NOMO-1 treated with dmso at 0.1 percent for 144 hours (cell line): Measurements from ENCODE around the gene CBFA2T2.
"Not testable (repeated sequence)": the region's sequence is repeated elsewhere in the genome, so short reads cannot be mapped to it uniquely, and the experiment has no call there.

Experiments used
- DNase-seq: peaks from one replicate; lab custom pipeline; 2025; ENCODE audit not compliant: unreplicated experiment; lab: John Stamatoyannopoulos, UW

CBFA2T2 gene

GRCh38 chr20:33569802-33570391 is 80.0 kb downstream of the CBFA2T2 start:
- no peak for DNase-seq

DNA sequence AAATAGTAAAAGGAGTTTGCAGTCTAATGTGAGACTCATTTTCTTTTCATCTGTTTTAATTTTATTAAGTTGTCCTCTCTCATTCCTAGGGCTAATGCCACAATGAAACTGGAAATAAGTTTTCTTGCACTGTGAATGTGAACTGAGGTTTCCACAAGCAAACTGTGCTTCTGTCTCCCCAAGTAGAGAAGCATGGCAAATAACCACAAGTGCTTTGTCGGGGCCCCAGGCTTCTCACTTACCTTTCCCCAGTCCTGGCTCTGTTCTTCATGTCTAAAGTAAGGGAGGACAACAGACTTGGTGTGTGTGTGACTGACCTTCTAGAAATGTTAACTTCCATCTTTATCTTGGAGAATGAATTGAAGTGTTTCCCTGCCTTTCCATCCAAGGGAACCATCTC is 80.8 kb downstream of the CBFA2T2 start:
- no peak for DNase-seq

- DNase-seq, result not testable (repeated sequence)
Observed at GRCh38 chr20:33573268-33573667, 83.4 kb downstream of the CBFA2T2 start.

DNA sequence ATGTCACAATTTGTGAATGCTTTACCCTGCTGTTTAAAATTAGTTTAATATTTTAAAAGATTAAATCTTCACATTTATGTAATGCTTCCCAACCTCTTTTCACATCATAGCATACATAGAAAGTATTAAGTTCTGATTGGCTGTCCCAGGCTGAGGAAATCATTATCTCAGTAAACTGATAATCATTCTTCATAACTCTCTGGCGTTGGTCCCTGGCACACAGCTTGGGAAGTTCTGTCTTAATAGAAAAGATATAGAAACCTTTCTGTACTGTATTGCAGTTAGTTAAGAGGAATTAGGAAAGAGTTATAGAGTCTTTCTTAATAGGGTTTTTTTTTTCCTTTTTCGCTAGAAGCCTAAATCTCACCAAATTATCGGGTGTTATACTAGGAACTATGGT is 85.4 kb downstream of the CBFA2T2 start:
- DNase-seq, result no peak

DNA sequence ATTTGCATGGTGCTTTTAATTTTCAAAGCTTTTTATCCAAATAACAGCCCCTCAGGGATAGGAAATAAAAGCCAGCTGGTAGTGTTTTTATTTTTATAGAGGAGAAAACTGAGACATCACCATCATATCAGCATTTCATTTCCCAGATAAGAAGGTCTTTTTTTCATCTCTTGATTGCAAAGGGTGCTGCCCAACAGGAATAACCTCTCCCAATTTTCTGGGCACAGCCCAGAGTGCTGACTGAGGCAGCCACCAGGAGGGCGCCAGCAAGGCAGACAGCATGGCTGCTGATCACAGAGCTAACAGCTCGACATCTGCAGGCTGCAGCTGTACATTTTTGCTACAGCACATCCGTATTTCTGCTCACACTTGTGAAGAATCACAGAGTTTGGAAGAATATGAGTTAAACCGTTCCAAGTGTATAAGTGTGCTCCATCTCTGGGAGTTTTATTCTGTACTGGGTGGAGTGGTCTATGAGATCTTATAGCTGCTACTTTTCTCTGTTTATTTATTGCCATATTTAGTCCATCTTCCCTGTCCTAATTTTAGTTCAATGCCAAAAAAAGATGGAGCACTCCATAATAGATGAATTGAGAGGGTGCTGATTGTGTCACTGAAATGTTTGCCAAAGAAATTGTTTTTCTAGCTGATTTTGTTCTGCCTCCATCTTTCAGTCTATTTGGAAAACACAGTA is 86.7 kb downstream of the CBFA2T2 start:
- no peak for DNase-seq

- DNase-seq, result no peak
Observed at GRCh38 chr20:33578510-33578909, 88.6 kb downstream of the CBFA2T2 start.

DNA sequence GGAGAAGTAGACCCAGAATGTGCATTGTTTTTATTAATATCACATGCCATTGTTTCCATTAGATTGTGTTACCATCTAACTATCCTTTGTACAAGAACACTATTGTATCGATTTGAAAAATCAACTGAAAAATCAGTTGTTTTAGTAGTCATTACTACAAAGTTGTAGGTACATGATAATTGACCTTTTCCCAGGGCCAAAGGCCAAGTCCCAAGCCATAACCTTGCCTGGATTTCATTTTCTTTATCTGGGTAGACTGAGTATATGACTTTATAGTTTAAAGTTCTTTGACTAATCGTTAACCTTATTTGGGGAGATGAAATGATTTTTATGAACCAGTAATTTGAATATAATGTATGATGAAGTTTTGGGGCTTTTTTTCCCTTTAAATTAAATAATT is 93.2 kb downstream of the CBFA2T2 start:
- DNase-seq, result no peak

DNA sequence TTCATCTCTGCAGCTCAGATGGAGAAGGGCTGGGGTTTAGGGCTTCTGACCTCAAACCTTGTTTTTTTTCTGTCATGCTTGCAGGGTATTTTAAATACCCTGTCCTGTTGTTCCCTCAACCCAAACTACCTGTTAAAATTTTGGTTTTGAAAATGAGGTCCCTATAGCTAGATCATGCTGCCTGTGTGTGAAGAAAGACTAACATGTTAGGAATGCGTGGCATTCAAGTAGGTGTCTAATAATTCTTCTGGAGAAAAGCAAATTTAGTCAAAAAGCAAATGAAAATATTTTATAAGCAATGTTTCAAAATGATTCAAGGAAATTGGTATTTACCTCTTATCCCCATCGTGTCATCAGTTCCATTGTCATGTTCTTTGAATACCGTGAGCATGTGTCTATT is 95.1 kb downstream of the CBFA2T2 start:
- DNase-seq, result no peak

DNA sequence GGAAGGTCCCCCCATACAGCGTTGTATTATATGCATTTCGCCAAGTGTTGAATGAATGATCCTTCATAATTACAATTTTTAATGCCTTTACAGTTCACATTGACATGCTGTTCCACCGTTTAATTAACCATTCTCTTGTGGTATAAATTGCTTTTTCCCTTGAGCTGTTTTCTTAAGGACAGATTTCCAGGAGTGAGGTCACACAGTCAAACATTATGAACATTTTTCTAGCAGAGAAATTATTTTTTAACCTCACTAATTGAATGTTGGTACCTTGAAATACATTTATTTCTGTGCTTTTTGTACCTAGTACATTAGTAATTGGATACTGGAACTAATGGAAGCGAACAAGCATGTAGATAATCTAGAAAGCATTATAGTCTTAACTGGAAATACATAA is 95.5 kb downstream of the CBFA2T2 start:
- no peak for DNase-seq

GRCh38 chr20:33589059-33589458 is 99.2 kb downstream of the CBFA2T2 start:
- DNase-seq, result no peak

DNA sequence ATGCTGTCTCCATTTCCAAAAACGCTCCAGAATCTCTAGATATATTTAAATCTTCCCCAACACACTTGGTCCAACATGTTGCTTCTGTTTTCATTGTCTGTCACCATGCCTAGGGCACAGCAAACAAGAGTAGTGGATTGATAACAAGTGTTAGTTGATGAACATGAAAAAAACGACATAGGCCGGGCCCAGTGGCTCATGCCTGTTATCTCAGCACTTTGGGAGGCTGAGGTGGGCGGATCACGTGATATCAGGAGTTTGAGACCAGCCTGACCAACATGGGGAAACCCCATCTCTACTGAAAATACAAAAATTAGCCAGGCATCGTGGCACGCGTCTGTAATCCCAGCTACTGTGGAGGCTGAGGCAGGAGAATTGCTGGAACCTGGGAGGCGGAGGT is 102.0 kb downstream of the CBFA2T2 start:
- not testable (repeated sequence) for DNase-seq

- DNase-seq, result no peak
Observed at GRCh38 chr20:33594743-33595142, 104.8 kb downstream of the CBFA2T2 start.

DNA sequence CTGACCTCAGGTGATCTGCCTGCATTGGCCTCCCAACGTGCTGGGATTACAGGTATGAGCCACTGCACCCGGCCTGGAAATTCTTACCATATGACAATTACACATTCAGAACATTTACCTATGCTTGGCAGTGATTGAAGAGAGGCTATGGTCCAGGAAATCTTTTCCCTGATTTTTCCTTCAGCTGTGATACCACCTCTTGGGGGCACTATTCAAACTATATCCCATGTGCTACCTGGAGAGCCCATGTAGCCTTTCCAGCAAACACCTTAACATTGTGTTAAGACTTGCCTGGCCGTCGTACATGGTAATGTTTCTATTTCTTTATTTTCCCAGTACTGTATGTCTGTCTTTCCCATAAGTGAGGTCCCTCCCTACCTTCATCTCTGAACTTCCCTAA is 110.5 kb downstream of the CBFA2T2 start:
- DNase-seq, result no peak

GRCh38 chr20:33600981-33601380 is 111.1 kb downstream of the CBFA2T2 start:
- DNase-seq, result no peak

- no peak for DNase-seq
Observed at GRCh38 chr20:33601861-33602260, 112.0 kb downstream of the CBFA2T2 start.

DNA sequence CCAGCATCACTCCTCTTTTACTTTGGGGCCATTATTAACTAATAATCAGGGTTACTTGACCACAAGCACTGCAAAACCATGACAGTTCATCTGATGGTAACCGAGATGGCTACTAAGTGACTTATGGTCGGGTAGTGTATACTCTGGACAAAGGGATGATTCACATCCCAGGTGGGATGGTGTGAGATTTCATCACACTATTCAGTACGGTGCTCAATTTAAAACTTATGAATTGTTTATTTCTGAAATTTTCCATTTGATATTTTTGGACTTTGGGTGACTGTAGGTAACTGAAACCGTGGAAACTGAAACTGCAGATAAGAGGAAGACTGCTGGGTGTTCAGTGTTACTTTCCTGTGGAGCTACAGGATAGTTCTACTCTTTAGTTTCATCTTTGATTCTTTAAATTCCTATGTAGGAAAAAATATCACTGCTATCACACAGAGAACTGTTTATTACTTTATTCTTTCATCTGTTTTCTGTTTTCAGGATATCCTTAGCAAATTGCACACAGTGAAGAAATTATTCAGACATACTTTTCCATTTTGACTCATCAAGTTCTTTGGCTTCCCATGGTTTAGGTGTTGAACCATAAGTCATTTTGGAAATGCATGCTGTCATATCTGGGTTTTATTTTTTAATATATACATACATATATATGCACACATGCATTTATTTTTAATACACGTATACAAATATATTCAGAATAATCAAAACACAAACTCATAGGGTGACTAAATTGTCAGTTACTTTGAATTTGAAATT is 113.1 kb downstream of the CBFA2T2 start:
- DNase-seq, result no peak

- no peak for DNase-seq
Observed at GRCh38 chr20:33604084-33604990, 114.4 kb downstream of the CBFA2T2 start.

DNA sequence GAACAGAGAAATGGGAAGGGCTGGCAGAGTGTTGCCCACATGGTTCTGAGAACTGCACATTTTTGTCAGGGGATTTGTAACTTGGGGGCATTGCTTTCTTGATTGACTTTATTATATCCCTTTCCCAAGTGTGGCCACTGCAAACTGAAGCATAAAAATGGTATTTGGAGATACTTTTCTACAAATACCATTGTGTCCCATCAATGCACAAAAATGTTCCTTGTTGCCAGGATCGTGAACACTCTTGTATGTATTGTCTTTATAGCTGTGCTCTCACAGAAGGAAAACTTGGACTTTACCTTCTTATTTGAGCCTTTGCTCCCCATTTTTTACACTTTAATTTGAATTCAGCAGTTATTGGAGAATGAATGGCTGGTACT is 115.1 kb downstream of the CBFA2T2 start:
- DNase-seq, result no peak

DNA sequence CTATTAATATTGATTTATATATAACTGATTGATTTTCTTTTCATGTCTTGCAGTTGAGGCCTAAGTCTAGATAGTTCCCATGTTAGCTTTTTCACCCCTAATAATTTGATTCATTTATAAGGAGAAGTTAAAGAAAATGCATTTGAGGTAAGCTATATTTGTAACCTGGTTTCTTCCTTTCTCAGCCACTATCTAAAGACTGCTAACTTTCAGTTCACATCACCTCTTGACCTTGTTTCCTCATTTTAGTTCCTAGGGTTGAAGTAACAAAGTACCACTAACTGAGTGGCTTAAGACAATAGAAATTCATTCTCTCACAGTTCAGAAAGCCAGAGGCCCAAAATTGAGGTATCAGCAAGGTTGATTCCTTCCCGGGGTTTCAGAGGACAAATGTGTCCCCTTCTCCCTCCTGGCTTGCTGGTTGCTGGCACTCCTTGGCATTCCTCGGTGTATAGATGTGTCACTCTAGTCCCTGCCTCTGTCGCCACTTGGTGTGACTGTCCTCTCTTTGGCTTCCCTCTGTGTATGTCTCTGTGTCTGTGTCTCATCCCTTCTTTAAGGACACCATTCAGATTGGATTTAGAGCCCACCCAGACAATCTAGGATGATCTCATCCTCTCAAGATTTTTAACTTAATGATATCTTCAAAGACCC is 116.3 kb downstream of the CBFA2T2 start:
- no peak for DNase-seq

GRCh38 chr20:33609504-33609903 is 119.6 kb downstream of the CBFA2T2 start:
- no peak for DNase-seq

GRCh38 chr20:33611106-33611505 is 121.2 kb downstream of the CBFA2T2 start:
- DNase-seq, result no peak
